Endothelial cell (in vitro differentiated cells): Measurements from ENCODE around the gene GPD1L. TPM values are rescaled to one million over a fixed set of nuclear protein-coding genes. Genes with fewer than 3 reads are reported as not detected.

Experiments used
- DNase-seq: peaks from one replicate; pipeline ENCODE4 v3.0.0; 2021; ENCODE audit warnings: low spot score
- H3K27ac Mint-ChIP-seq: one replicate; pipeline ENCODE4 v1.8.0; 2021; ENCODE audit warnings: mixed read lengths, inconsistent platforms; ENCODE audit not compliant: unreplicated experiment
- H3K27me3 Mint-ChIP-seq: one replicate; pipeline ENCODE4 v1.8.0; 2021; ENCODE audit warnings: mild to moderate bottlenecking, moderate library complexity, mixed read lengths, inconsistent platforms; ENCODE audit not compliant: unreplicated experiment
- H3K36me3 Mint-ChIP-seq: one replicate; pipeline ENCODE4 v1.8.0; 2021; ENCODE audit warnings: mild to moderate bottlenecking, low read depth, mixed read lengths, inconsistent platforms; ENCODE audit not compliant: unreplicated experiment
- H3K4me1 Mint-ChIP-seq: one replicate; pipeline ENCODE4 v1.8.0; 2021; ENCODE audit warnings: mild to moderate bottlenecking, mixed read lengths, inconsistent platforms; ENCODE audit not compliant: unreplicated experiment
- H3K4me3 Mint-ChIP-seq: one replicate; pipeline ENCODE4 v1.8.0; 2021; ENCODE audit warnings: mild to moderate bottlenecking, mixed read lengths, inconsistent platforms; ENCODE audit not compliant: unreplicated experiment
- H3K9me3 Mint-ChIP-seq: one replicate; pipeline ENCODE4 v1.8.0; 2021; ENCODE audit warnings: mixed read lengths, inconsistent platforms; ENCODE audit not compliant: unreplicated experiment
- total RNA-seq: library from RNA; stranded (reverse); fragmentation: NEBNext Ultra II Directional; extraction: Animal tissue kit (Norgen Biotek cat#: 25700); gene quantifications from one replicate; pipeline ENCODE4 v1.2.1, GENCODE V29; 2021; ENCODE audit not compliant: unreplicated experiment
- TF ChIP-seq, protein P1 (sequence below): fragments of 200-600 bp; sonication (generic); IDR thresholded peaks from one replicate; pipeline ENCODE4 v1.5.0; 2021; ENCODE audit warnings: antibody characterized with exemption; ENCODE audit not compliant: unreplicated experiment

The GPD1L gene
- total RNA-seq, 1 donor from 2014 or later = 2.5 TPM

DNA sequence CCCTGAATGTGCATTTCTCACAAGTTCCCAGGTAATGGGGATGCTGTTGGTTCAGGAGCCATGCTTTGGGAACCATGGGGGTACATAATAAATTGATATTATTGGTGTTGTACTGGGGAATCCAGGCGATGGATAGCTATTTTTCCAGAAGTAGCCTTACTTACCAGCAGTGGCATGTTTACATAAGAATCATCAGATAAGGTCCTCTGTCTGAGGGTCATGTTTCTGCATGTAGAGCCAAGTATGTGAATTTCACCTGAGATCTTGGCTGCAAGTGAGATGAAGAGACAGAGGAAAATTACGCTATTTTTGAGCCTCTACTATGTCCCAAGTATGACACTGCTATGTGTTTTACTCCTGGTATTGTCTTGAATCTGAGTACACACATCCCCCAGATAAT lies 26.3 kb downstream of the GPD1L start:
- H3K27me3 Mint-ChIP-seq = peaks cover 2% of the 10 kb centered on the region
- H3K9me3 Mint-ChIP-seq = no peaks in the 10 kb centered on the region
- no peaks in the 10 kb centered on the region for H3K36me3 Mint-ChIP-seq
- H3K4me3 Mint-ChIP-seq = no peak overlapping the region
- no peaks in the 10 kb centered on the region for H3K4me1 Mint-ChIP-seq
- no peak overlapping the region for H3K27ac Mint-ChIP-seq
- TF ChIP-seq, protein P1, sequence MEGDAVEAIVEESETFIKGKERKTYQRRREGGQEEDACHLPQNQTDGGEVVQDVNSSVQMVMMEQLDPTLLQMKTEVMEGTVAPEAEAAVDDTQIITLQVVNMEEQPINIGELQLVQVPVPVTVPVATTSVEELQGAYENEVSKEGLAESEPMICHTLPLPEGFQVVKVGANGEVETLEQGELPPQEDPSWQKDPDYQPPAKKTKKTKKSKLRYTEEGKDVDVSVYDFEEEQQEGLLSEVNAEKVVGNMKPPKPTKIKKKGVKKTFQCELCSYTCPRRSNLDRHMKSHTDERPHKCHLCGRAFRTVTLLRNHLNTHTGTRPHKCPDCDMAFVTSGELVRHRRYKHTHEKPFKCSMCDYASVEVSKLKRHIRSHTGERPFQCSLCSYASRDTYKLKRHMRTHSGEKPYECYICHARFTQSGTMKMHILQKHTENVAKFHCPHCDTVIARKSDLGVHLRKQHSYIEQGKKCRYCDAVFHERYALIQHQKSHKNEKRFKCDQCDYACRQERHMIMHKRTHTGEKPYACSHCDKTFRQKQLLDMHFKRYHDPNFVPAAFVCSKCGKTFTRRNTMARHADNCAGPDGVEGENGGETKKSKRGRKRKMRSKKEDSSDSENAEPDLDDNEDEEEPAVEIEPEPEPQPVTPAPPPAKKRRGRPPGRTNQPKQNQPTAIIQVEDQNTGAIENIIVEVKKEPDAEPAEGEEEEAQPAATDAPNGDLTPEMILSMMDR = no peak
- no peak for DNase-seq

DNA sequence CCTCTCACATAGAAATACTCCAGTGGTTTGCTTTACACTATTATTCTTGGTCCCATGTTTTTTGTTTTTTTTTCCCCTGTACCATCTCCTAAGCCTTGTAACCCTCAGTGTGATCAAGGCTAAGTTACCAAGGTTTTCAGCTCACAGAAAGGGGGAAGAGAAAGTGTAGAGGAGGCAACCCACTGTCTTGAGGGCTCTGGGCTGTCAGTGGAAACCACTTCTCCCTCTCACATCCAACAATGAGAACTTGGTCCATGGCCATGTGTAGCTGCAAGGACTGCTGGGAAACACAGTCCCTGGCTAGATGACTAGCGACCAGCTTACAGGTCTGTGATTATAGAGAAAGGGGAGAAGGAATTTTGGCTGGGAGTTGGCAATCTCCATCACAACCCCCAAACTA lies 30.3 kb downstream of the GPD1L start:
- Mint-ChIP-seq H3K4me1 (peaks cover 13% of the 10 kb centered on the region), H3K27me3 (no peaks in the 10 kb centered on the region), H3K4me3 (no peak overlapping the region), H3K9me3 (no peaks in the 10 kb centered on the region), H3K36me3 (no peaks in the 10 kb centered on the region), H3K27ac (no peak overlapping the region)
- TF ChIP-seq, protein P1 = no peak
- DNase-seq = no peak

DNA sequence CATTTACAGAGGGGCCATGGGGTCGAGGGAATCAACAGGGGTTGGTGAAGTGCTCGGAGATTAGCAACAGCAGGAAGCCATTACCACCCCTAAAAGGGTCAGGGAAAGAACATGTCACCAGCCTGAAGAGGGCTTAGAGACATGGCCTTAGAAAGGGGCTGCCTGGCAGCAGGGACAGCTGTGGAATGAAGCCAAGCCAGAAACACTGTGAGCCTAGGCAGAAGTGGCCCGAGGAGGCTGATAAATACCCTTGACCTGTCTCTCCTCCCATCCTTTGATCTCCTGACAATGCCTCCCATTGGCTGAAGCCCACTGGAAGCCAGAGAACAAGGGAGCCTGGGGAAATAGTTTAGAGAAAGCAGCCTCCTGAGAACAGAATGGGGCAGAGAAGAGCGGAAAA lies 31.4 kb downstream of the GPD1L start:
- no peak overlapping the region for H3K27ac Mint-ChIP-seq
- H3K4me3 Mint-ChIP-seq = no peak overlapping the region
- peaks cover 13% of the 10 kb centered on the region for H3K4me1 Mint-ChIP-seq
- H3K36me3 Mint-ChIP-seq = no peaks in the 10 kb centered on the region
- no peaks in the 10 kb centered on the region for H3K27me3 Mint-ChIP-seq
- no peak for DNase-seq
- H3K9me3 Mint-ChIP-seq = no peaks in the 10 kb centered on the region
- TF ChIP-seq, protein P1 = no peak

DNA sequence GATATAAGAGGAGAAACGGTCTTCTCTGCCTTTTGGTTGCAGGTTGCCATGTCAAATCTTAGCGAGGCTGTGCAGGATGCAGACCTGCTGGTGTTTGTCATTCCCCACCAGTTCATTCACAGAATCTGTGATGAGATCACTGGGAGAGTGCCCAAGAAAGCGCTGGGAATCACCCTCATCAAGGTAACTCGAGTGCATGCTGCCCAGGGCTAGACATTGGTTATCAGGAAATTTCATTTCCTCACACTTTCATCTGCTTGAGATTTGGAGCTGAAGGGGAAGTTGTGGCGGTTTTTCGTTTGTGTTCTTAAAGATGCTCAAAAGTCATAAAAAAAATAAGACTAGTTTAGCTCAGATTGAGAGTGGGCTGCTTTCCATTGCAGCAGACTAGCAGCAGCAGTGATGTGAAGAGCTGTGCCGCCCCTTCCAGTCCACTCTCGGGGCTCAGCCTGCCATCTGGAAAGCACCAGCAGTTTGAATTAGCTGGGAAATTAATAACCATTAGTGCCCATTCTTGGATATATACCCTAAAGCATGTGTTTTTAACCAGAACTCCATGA lies 32.2 kb downstream of the GPD1L start:
- H3K9me3 Mint-ChIP-seq = no peaks in the 10 kb centered on the region
- H3K4me1 Mint-ChIP-seq = peaks cover 13% of the 10 kb centered on the region
- H3K36me3 Mint-ChIP-seq = no peaks in the 10 kb centered on the region
- no peak for DNase-seq
- no peak overlapping the region for H3K4me3 Mint-ChIP-seq
- H3K27ac Mint-ChIP-seq = no peak overlapping the region
- H3K27me3 Mint-ChIP-seq = no peaks in the 10 kb centered on the region
- TF ChIP-seq, protein P1 = no peak

DNA sequence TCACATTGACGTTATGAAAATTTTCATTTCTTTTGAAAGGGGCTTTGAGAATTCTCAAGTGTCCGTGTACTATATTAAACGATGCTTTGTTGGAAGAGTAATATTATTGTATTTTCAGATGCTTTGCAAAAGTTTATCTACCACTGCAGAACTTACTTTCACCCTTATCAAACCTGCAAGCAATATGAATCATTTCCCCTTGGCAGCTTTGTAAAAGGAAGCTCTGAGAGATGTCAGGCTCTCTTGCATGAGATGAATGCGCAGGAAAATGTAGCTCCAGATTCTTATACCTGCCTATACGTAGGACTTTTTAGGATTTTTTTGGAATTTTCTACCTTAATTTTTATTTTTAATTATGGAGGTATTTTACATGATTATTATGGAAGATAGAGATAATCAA lies 34.5 kb downstream of the GPD1L start:
- Mint-ChIP-seq H3K9me3 (no peaks in the 10 kb centered on the region), H3K4me3 (no peak overlapping the region), H3K4me1 (peaks cover 13% of the 10 kb centered on the region), H3K27me3 (no peaks in the 10 kb centered on the region), H3K27ac (no peak overlapping the region), H3K36me3 (no peaks in the 10 kb centered on the region)
- DNase-seq = no peak
- TF ChIP-seq, protein P1 = no peak
